Muscle layer of duodenum (tissue), 2 donors: ENCODE results near the gene B3GNT7.
"Not testable (repeated sequence)": the region's sequence is repeated elsewhere in the genome, so short reads cannot be mapped to it uniquely, and the experiment has no call there.

ENCODE experiments used
- H3K27ac ChIP-seq: one replicate; pipeline ENCODE4 v1.7.0; 2013; ENCODE audit warnings: mild to moderate bottlenecking, low read length
- H3K27me3 ChIP-seq: one replicate; pipeline ENCODE4 v1.7.0; 2013; ENCODE audit warnings: low read depth, mild to moderate bottlenecking, control low read depth, low read length
- H3K36me3 ChIP-seq, 2 donors: one replicate each; pipeline ENCODE4 v1.7.0; 2013; ENCODE audit warnings: low read length in 2 of 2, control low read depth in 1 of 2, mild to moderate bottlenecking in 1 of 2; ENCODE audit not compliant: insufficient read depth in 2 of 2, control insufficient read depth in 1 of 2
- H3K4me1 ChIP-seq, 2 donors: one replicate each; pipeline ENCODE4 v1.7.0; 2013; ENCODE audit warnings: low read length in 2 of 2, mild to moderate bottlenecking in 2 of 2, control low read depth in 1 of 2, moderate library complexity in 1 of 2; ENCODE audit not compliant: insufficient read depth in 2 of 2, control insufficient read depth in 1 of 2
- H3K4me3 ChIP-seq, 2 donors: one replicate each; pipeline ENCODE4 v1.7.0; 2013; ENCODE audit warnings: low read length in 2 of 2, low read depth in 1 of 2, mild to moderate bottlenecking in 1 of 2
- H3K9me3 ChIP-seq, 2 donors: one replicate each; pipeline ENCODE4 v1.7.0; 2013; ENCODE audit warnings: low read length in 2 of 2, control low read depth in 1 of 2, mild to moderate bottlenecking in 1 of 2; ENCODE audit not compliant: control insufficient read depth in 1 of 2
- donor health status: healthy.

Gene B3GNT7

DNA sequence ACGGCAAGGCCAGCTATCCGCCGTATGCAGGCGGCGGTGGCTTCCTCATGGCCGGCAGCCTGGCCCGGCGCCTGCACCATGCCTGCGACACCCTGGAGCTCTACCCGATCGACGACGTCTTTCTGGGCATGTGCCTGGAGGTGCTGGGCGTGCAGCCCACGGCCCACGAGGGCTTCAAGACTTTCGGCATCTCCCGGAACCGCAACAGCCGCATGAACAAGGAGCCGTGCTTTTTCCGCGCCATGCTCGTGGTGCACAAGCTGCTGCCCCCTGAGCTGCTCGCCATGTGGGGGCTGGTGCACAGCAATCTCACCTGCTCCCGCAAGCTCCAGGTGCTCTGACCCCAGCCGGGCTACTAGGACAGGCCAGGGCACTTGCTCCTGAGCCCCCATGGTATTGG, 3.1 kb downstream of the B3GNT7 start:
- no peak overlapping the region for H3K27ac ChIP-seq
- peaks cover 6 to 18% of the 10 kb centered on the region in 2 donors for H3K4me1 ChIP-seq
- H3K4me3 ChIP-seq = no peak overlapping the region
- H3K36me3 ChIP-seq = no peaks in the 10 kb centered on the region
- no peaks in the 10 kb centered on the region for H3K9me3 ChIP-seq
- H3K27me3 ChIP-seq = peaks cover 3% of the 10 kb centered on the region

DNA sequence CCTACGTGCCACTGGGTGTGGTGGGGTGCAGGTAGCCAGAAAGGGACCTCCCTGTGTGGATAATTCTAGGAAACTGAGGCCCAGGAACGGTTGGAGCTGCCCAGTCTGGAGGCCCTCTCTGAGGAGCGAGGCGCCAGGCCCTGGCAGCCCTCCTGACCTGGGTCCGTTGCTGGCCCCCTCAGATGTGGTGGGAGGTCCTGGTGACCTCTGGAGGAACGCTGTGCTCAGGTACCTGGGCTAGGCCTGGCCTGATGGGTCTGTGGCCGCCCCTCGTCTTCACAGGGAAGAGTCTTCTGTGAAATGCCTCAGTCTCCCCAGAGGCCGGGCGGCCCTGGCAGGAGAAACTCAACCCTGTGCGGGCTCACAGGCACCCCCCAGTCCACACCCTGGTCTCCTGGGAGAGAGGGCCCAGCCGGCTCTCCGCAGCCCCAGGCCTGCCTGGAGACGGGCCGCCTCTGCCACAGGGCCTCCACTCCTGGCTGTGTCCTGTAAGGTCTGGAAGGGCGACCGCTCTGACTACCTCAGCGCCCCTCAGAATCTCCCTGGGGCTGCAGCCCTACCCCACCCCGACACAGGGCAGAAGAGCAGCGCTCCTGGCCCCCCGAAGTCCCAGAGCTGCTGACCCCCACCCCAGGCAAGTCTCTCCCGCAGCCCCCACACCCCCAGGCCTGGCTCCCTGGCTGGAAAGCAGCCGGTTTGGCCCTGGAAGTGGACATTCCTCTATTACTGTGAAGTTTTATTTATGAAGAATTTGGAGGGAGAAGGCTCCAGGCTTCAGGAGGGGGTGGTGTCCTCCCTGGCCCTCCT, 3.7 kb downstream of the B3GNT7 start:
- Histone ChIP-seq H3K4me1 (peaks cover 6 to 18% of the 10 kb centered on the region in 2 donors), H3K36me3 (no peaks in the 10 kb centered on the region), H3K27ac (no peak overlapping the region), H3K4me3 (no peak overlapping the region), H3K9me3 (no peaks in the 10 kb centered on the region), H3K27me3 (peaks cover 3% of the 10 kb centered on the region)

DNA sequence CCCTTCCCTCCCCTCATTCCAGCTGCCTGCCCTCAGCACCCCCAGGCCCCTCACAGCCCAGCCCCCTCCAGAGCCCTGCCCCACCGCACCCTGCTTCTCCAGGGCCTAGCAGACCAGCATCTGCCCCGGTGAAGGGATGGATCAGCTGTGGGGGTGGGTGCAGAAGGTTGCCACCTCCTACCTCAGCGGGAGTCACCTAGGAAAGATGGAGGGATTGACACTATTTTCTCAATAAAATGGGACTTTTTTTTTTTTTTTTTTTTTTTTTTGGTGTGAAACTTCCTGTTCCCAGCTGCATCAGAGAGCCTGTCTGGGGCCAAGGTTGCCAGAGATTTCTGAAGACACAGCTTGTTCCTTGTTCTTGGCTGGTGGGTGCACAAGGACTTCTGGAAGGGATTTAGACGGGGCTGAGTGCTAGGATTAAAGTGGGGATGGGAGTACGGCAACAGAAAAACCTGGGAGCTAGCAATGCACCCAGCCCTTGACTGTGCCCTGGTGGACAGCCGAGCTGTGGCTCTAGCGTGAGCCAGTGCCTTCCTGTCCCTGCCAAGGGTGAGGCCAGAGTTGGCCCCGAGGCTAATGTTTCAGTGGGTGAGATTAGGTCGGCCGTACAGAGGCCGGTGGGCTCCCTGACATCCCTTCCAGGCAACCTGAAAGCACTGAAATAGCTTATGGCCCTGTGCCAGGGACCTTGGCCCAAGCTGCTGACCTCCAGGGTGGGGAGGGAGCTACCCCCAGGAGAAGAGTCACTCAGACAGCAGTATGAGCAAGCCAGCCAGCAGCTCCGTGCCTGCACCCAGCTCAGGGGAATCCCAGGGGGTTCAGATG, 4.6 kb downstream of the B3GNT7 start:
- Histone ChIP-seq H3K4me3 (no peak overlapping the region), H3K4me1 (peaks cover 6 to 16% of the 10 kb centered on the region in 2 donors), H3K36me3 (no peaks in the 10 kb centered on the region), H3K27ac (no peak overlapping the region), H3K9me3 (no peaks in the 10 kb centered on the region), H3K27me3 (peaks cover 3% of the 10 kb centered on the region)

DNA sequence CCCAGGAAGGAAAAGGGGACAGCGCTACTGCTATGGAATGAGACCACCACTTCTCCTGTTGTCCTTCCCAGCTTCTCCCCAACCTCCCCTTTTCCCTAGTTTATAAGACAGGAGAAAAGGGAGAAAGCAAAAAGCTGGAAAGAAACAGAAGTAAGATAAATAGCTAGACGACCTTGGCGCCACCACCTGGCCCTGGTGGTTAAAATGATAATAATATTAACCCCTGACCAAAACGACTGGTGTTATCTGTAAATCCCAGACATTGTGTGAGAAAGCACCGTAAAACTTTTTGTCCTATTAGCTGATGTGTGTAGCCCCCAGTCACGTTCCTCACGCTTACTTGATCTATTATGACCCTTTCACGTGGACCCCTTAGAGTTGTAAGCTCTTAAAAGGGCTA, 5.2 kb downstream of the B3GNT7 start:
- H3K4me1 ChIP-seq = peaks cover 6 to 13% of the 10 kb centered on the region in 2 donors
- not testable (repeated sequence) for H3K36me3 ChIP-seq, H3K4me3 ChIP-seq, H3K9me3 ChIP-seq, H3K27ac ChIP-seq, H3K27me3 ChIP-seq

DNA sequence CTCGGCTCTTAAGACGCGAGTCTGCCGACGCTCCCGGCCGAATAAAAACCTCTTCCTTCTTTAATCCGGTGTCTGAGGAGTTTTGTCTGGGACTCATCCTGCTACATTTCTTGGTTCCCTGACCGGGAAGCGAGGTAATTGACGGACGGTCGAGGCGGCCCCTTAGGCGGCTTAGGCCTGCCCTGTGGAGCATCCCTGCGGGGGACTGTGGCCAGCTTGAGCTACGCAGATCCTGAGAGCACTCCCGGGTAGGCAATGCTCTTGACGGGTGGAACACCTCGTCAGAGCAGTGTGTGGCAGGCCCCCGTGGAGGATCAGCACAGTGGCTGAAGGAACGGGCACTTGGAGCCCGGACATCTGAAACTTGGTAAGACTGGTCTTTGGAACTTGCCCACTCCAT, 5.6 kb downstream of the B3GNT7 start:
- H3K4me1 ChIP-seq = peaks cover 6 to 13% of the 10 kb centered on the region in 2 donors
- H3K9me3 ChIP-seq, H3K4me3 ChIP-seq, H3K36me3 ChIP-seq, H3K27me3 ChIP-seq, H3K27ac ChIP-seq: not testable (repeated sequence)

DNA sequence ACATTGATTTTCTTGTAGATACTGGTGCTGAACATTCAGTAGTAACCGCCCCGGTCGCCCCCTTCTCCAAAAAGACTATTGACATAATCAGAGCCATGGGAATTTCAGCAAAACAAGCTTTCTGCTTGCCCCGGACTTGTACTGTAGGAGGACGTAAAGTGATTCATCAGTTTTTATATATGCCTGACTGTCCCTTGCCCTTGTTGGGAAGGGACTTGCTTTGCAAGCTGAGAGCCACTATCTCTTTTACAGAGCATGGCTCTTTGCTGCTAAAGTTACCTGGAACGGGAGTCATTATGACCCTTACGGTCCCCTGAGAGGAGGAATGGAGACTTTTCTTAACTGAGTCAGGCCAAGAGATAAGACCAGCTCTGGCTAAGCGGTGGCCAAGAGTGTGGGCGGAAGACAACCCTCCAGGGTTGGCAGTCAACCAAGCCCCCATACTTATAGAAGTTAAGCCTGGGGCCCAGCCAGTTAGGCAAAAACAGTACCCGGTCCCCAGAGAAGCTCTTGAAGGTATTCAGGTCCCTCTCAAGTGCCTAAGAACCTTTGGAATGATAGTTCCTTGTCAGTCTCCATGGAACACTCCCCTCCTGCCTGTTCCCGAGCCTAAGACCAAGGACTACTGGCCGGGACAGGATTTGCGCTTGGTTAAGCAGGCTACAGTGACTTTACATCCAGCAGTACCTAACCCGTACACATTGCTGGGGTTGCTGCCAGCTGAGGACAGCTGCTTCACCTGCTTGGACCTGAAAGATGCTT, 8.1 kb downstream of the B3GNT7 start:
- not testable (repeated sequence) for H3K9me3 ChIP-seq, H3K4me3 ChIP-seq, H3K36me3 ChIP-seq, H3K27ac ChIP-seq, H3K27me3 ChIP-seq
- H3K4me1 ChIP-seq = peaks cover 6 to 13% of the 10 kb centered on the region in 2 donors

DNA sequence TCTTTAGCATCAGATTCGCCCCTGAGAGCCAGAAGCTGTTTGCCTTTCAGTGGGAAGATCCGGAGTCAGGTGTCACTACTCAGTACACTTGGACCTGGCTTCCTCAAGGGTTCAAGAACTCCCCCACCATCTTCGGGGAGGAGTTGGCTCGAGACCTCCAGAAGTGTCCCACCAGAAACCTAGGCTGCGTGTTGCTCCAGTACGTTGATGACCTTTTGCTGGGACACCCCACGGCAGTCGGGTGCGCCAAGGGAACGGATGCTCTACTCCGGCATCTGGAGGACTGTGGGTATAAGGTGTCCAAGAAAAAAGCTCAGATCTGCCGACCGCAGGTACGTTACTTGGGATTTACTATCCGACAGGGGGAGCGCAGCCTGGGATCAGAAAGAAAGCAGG, 8.7 kb downstream of the B3GNT7 start:
- not testable (repeated sequence) for H3K36me3 ChIP-seq, H3K27ac ChIP-seq, H3K9me3 ChIP-seq, H3K4me3 ChIP-seq, H3K27me3 ChIP-seq
- H3K4me1 ChIP-seq = peaks cover 6 to 10% of the 10 kb centered on the region in 2 donors

DNA sequence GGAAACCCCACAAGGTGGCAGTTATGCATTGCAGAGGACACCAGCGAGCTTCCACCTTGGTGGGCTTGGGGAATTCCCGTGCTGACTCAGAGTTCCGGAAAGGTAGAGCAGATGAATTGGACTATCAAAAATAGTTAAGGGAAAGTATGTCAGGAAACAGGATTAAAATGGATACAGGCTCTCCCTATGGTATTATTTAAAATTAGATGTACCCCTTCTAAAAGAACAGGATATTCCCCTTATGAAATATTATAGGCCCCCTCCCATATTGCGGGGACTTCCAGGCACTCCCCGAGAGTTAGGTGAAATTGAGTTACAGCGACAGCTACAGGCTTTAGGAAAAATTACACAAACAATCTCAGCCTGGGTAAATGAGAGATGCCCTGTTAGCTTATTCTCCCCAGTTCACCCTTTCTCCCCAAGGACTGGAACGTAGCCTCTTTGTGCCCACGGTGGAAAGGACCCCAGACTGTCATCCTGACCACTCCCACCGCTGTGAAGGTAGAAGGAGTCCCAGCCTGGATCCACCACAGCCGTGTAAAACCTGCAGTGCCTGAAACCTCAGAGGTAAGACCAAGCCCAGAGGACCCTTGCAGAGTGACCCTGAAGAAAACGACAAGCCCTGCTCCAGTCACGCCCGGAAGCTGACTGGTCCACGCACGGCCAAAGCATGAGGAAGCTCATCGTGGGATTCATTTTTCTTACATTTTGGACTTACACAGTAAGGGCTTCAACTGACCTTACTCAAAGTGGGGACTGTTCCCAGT, 10.3 kb downstream of the B3GNT7 start:
- H3K36me3 ChIP-seq, H3K9me3 ChIP-seq, H3K4me1 ChIP-seq, H3K27ac ChIP-seq, H3K4me3 ChIP-seq, H3K27me3 ChIP-seq: not testable (repeated sequence)

DNA sequence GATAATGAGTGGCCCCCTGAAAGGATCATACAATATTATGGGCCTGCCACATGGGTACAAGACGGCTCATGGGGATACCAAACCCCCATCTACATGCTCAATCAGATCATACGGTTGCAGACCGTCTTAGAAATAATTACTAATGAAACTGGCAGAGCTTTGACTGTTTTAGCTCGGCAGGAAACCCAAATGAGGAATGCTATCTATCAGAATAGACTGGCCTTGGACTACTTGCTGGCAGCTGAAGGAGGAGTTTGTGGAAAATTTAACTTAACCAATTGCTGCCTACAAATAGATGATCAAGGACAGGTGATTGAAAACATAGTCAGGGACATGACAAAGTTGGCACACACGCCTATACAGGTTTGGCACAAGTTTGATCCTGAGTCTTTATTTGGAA, 12.2 kb downstream of the B3GNT7 start:
- H3K4me1 ChIP-seq, H3K4me3 ChIP-seq, H3K36me3 ChIP-seq, H3K9me3 ChIP-seq, H3K27me3 ChIP-seq, H3K27ac ChIP-seq: not testable (repeated sequence)

DNA sequence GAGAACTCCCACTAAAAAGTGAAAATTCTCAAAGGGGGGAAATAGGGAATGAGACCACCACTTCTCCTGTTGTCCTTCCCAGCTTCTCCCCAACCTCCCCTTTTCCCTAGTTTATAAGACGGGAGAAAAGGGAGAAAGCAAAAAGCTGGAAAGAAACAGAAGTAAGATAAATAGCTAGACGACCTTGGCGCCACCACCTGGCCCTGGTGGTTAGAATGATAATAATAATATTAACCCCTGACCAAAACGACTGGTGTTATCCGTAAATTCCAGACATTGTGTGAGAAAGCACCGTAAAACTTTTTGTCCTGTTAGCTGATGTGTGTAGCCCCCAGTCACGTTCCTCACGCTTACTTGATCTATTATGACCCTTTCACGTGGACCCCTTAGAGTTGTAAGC, 12.8 kb downstream of the B3GNT7 start:
- not testable (repeated sequence) for H3K4me1 ChIP-seq, H3K4me3 ChIP-seq, H3K27me3 ChIP-seq, H3K9me3 ChIP-seq, H3K27ac ChIP-seq, H3K36me3 ChIP-seq

DNA sequence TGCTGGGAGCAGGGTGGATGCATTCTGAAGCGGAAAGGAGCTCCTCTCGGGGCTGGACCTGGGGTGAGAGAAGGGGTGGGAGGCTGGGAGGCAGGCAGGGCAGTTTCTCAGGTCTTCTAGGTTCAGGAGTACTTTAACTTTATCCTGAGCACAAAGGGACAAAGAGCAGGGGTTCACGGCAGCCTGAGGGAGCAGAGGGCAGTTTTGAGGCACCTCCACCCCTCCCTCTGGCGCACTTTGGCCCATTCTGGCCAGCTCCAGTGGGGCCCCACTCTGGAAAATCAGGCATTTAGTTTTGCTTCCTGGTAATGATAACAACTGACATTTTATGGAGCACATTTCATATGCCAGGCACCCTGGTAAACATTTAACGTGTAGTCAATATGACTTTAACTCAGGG, 14.3 kb downstream of the B3GNT7 start:
- H3K4me1 ChIP-seq = peaks cover 0 to 4% of the 10 kb centered on the region in 2 donors
- no peaks in the 10 kb centered on the region for H3K27me3 ChIP-seq
- no peak overlapping the region for H3K4me3 ChIP-seq
- H3K36me3 ChIP-seq = no peaks in the 10 kb centered on the region
- H3K9me3 ChIP-seq = peaks cover 0 to 7% of the 10 kb centered on the region in 2 donors
- H3K27ac ChIP-seq = peak overlapping the region; percentile 33
